ENCODE data around the gene TAF4. TPM values are rescaled to one million over a fixed set of nuclear protein-coding genes. Genes with fewer than 3 reads are reported as not detected.
A peak's percentile ranks its signal among the peaks of the same experiment; 100 is the strongest.

TAF4 gene
- total and polyA plus RNA-seq, 2 donors from 2014 or later = 3.7 to 18.4 TPM

DNA sequence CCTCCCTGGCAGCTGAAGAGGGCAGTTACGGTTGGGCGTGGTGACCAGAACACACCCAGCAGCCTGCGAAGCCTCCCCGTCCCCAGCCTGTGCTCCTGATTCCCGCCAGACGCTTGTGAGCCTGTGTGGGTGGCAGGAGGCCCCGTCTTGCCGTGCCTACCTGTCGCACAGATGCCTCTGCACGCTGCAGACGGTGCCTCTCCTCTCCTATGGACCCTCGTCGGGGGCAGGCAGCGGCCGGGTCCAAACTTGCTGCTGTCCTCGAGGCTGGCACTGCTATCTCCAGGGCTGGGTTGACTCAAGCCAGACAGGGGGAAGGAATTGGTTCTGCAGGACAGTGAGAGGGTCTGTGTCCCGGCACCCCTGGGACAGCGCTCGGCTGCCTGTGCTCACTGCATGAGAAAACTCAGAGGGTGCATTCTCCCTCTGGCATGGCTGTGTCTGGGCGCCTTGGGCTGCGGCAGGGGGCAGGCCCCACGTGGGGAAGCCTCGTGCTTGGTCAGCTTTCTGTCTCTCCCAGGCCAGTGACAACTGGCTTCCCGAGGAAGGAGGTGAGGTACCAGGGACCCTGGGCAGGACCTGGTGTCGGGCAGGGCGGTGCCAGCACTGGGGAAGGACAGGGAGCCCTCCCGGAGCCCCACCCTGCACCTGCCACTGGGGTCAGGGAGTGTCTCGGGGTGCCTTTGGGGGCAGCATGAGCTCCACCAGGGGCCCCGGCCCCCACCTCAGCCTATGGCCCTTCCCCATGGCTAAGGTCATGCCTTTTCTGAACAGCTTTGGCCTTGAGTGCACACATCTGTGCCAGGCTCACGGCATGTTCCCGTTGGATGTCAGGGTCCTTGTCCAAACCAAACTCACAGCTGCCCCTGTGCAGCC lies 127.5 kb downstream of the TAF4 start:
- no peaks in the 10 kb centered on the region for H3K4me1 ChIP-seq (ENCODE audit: control insufficient read depth in 2 of 3, insufficient read depth in 2 of 3, low read depth in 1 of 3, low read length in 3 of 3)
- TF ChIP-seq, protein P1, sequence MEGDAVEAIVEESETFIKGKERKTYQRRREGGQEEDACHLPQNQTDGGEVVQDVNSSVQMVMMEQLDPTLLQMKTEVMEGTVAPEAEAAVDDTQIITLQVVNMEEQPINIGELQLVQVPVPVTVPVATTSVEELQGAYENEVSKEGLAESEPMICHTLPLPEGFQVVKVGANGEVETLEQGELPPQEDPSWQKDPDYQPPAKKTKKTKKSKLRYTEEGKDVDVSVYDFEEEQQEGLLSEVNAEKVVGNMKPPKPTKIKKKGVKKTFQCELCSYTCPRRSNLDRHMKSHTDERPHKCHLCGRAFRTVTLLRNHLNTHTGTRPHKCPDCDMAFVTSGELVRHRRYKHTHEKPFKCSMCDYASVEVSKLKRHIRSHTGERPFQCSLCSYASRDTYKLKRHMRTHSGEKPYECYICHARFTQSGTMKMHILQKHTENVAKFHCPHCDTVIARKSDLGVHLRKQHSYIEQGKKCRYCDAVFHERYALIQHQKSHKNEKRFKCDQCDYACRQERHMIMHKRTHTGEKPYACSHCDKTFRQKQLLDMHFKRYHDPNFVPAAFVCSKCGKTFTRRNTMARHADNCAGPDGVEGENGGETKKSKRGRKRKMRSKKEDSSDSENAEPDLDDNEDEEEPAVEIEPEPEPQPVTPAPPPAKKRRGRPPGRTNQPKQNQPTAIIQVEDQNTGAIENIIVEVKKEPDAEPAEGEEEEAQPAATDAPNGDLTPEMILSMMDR (IDR thresholded peaks at IDR 0.05; ENCODE audit: borderline replicate concordance, extremely low read depth, insufficient read depth) = no peak
- intact Hi-C loops (cut with DNase I) = no loop called here
- FAIRE-seq = no peak
- H3K27me3 ChIP-seq (ENCODE audit: control insufficient read depth, insufficient read depth, low read length) = no peaks in the 10 kb centered on the region
- peak in 1 of 5 donors; percentile 52 for DNase-seq
- no peaks in the 10 kb centered on the region for H3K36me3 ChIP-seq (ENCODE audit: control insufficient read depth in 2 of 3, insufficient read depth in 3 of 3, low read length in 3 of 3)
- no peak overlapping the region for H3K27ac ChIP-seq (ENCODE audit: low read depth in 2 of 2, low read length in 2 of 2)
- no peak overlapping the region for H3K9ac ChIP-seq (ENCODE audit: low read length in 3 of 3)
- no peaks in the 10 kb centered on the region for H3K9me3 ChIP-seq (ENCODE audit: control insufficient read depth in 2 of 3, insufficient read depth in 1 of 3, low read length in 3 of 3)
- H3K4me3 ChIP-seq (ENCODE audit: low read length in 3 of 3) = no peak overlapping the region

DNA sequence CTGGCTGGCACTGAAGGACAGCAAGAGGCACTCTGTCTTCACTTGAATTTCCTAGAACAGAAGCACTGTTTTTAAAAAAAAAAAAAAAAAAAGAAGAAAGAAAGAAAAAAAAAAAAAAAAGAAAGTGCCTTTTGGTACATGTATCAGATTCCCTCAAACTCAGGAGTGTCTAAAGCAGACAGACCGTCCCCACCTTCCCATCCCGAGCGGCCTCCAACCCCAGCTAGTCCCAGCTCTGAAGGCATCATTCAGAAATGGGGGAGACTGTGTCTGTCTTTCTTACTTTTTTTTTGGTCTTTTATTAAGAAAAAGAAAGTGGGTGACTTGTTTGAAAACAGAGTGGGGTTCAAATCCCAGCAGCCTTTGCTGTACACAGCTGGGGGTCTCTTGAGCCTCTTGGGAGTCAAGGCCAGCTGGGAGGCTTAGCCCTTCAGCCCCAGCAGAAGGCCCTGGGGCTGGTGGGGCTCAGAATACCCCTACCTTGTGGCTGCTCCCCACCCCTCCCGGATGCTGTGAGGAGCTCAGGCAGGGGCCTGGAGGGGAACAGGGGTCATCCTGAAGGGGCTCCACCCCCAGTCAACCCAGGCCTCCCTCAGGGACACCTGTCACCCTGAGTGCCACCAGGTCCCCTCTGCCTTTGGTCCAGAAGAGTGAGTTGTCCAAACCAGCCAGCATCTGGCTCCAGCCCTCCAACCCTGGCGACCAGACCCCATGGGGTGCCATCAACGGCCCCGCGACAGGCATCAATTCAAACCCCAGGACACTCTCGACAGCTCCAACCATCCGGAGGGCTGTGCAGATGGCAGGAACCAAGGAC lies 128.3 kb downstream of the TAF4 start:
- intact Hi-C loops (cut with DNase I) = no loop called here
- H3K27ac ChIP-seq (ENCODE audit: low read depth in 2 of 2, low read length in 2 of 2) = no peak overlapping the region
- H3K9me3 ChIP-seq (ENCODE audit: control insufficient read depth in 2 of 3, insufficient read depth in 1 of 3, low read length in 3 of 3) = no peaks in the 10 kb centered on the region
- TF ChIP-seq, protein P1 (IDR thresholded peaks at IDR 0.05; ENCODE audit: borderline replicate concordance, extremely low read depth, insufficient read depth) = no peak
- no peaks in the 10 kb centered on the region for H3K4me1 ChIP-seq (ENCODE audit: control insufficient read depth in 2 of 3, insufficient read depth in 2 of 3, low read depth in 1 of 3, low read length in 3 of 3)
- H3K4me3 ChIP-seq (ENCODE audit: low read length in 3 of 3) = no peak overlapping the region
- no peak overlapping the region for H3K9ac ChIP-seq (ENCODE audit: low read length in 3 of 3)
- no peaks in the 10 kb centered on the region for H3K36me3 ChIP-seq (ENCODE audit: control insufficient read depth in 2 of 3, insufficient read depth in 3 of 3, low read length in 3 of 3)
- DNase-seq = peak in 1 of 5 donors; percentile 28
- FAIRE-seq = no peak
- H3K27me3 ChIP-seq (ENCODE audit: control insufficient read depth, insufficient read depth, low read length) = no peaks in the 10 kb centered on the region

DNA sequence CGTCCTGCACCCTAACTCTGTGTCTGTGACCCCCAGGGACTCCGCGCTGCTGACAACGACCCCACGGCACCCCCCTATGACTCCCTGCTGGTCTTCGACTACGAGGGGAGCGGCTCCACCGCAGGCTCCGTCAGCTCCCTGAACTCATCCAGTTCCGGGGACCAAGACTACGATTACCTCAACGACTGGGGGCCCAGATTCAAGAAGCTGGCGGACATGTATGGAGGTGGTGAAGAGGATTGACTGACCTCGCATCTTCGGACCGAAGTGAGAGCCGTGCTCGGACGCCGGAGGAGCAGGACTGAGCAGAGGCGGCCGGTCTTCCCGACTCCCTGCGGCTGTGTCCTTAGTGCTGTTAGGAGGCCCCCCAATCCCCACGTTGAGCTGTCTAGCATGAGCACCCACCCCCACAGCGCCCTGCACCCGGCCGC lies 129.0 kb downstream of the TAF4 start:
- H3K27ac ChIP-seq (ENCODE audit: low read depth in 2 of 2, low read length in 2 of 2) = no peak overlapping the region
- TF ChIP-seq, protein P1 (IDR thresholded peaks at IDR 0.05; ENCODE audit: borderline replicate concordance, extremely low read depth, insufficient read depth) = no peak
- no peaks in the 10 kb centered on the region for H3K27me3 ChIP-seq (ENCODE audit: control insufficient read depth, insufficient read depth, low read length)
- H3K9ac ChIP-seq (ENCODE audit: low read length in 3 of 3) = no peak overlapping the region
- FAIRE-seq = no peak
- peak in 1 of 5 donors; percentile 65 for DNase-seq
- no peak overlapping the region for H3K4me3 ChIP-seq (ENCODE audit: low read length in 3 of 3)
- H3K36me3 ChIP-seq (ENCODE audit: control insufficient read depth in 2 of 3, insufficient read depth in 3 of 3, low read length in 3 of 3) = no peaks in the 10 kb centered on the region
- no peaks in the 10 kb centered on the region for H3K4me1 ChIP-seq (ENCODE audit: control insufficient read depth in 2 of 3, insufficient read depth in 2 of 3, low read depth in 1 of 3, low read length in 3 of 3)
- H3K9me3 ChIP-seq (ENCODE audit: control insufficient read depth in 2 of 3, insufficient read depth in 1 of 3, low read length in 3 of 3) = no peaks in the 10 kb centered on the region
- intact Hi-C loops (cut with DNase I) = no loop called here

All from kidney (tissue), 14 donors.